Thoracic aorta (tissue), 2 donors: ENCODE data around the gene SLC25A24. TPM values are rescaled to one million over a fixed set of nuclear protein-coding genes. Genes with fewer than 3 reads are reported as not detected.
"Not testable (repeated sequence)": the region's sequence is repeated elsewhere in the genome, so short reads cannot be mapped to it uniquely, and the experiment has no call there.

Source experiments
- ATAC-seq: fragments of 150-250 bp; one replicate; pipeline ENCODE4 v1.8.0; 2017; ENCODE audit warnings: low read depth; ENCODE audit not compliant: insufficient number of reproducible peaks, low FRiP score
- DNase-seq: peaks from one replicate; pipeline ENCODE4 v3.0.0-alpha.2; 2020; ENCODE audit warnings: low spot score
- H3K27ac ChIP-seq, 2 donors: fragments of 200-600 bp; sonication (generic); 1 replicate in 1 of 2; 2 replicates in 1 of 2; pipeline ENCODE4 v1.5.1; 2016; ENCODE audit warnings: mild to moderate bottlenecking in 2 of 2, moderate library complexity in 2 of 2
- H3K27me3 ChIP-seq: fragments of 200-600 bp; sonication (generic); replicated peaks from 2 replicates; pipeline ENCODE4 v1.6.0; 2016; ENCODE audit warnings: mild to moderate bottlenecking; ENCODE audit not compliant: insufficient read depth
- H3K36me3 ChIP-seq: fragments of 200-600 bp; sonication (generic); one replicate; pipeline ENCODE4 v1.5.1; 2016
- H3K4me1 ChIP-seq, 2 donors: fragments of 200-600 bp; sonication (generic); 1 replicate in 1 of 2; 2 replicates in 1 of 2; pipeline versions ENCODE4 v1.5.1 to v1.6.0; 2016; ENCODE audit warnings: low read depth in 2 of 2, mild to moderate bottlenecking in 1 of 2; ENCODE audit not compliant: control insufficient read depth in 1 of 2
- H3K4me3 ChIP-seq: fragments of 200-600 bp; sonication (generic); 2 replicates; pipeline ENCODE4 v1.5.1; 2016; ENCODE audit warnings: mild to moderate bottlenecking
- H3K9me3 ChIP-seq: fragments of 200-600 bp; sonication (generic); 2 replicates; pipeline ENCODE4 v1.5.1; 2016
- CTCF ChIP-seq: fragments of 200-600 bp; sonication (generic); IDR thresholded peaks from one replicate; pipeline ENCODE4 v1.5.1; 2019; ENCODE audit warnings: antibody characterized with exemption
- total RNA-seq, 2 donors: library from RNA; depleted of rRNA; stranded (reverse); fragments of >200 nt; gene quantifications; one replicate each; pipeline versions ENCODE4 v1.1.0 to v1.2.3, GENCODE V29; 2016

SLC25A24 gene
- total RNA-seq, 2 donors from 2014 or later: 25.9 to 26.0 TPM

GRCh38 chr1:108179018-108179417 is 21.1 kb downstream of the SLC25A24 start:
- H3K9me3 ChIP-seq: peaks cover 3% of the 10 kb centered on the region
- ATAC-seq (no peak), DNase-seq (no peak)
- no peak overlapping the region for H3K4me3 ChIP-seq
- H3K4me1 ChIP-seq: peaks cover 11% of the 10 kb centered on the region in 2 donors
- H3K27ac ChIP-seq: no peak overlapping the region
- no peaks in the 10 kb centered on the region for H3K27me3 ChIP-seq
- H3K36me3 ChIP-seq: peaks cover 41% of the 10 kb centered on the region
- TF ChIP-seq CTCF: no peak

GRCh38 chr1:108162409-108162808 is 37.7 kb downstream of the SLC25A24 start:
- not testable (repeated sequence) for H3K27me3 ChIP-seq, DNase-seq, H3K4me1 ChIP-seq

GRCh38 chr1:108159951-108160350 is 40.2 kb downstream of the SLC25A24 start:
- DNase-seq, H3K27ac ChIP-seq, H3K4me1 ChIP-seq, ATAC-seq, H3K36me3 ChIP-seq, H3K4me3 ChIP-seq, H3K9me3 ChIP-seq, H3K27me3 ChIP-seq: not testable (repeated sequence)

More at GRCh38 chr1:108162409-108162808, 37.7 kb downstream of the SLC25A24 start:
- not testable (repeated sequence) for H3K36me3 ChIP-seq, H3K4me3 ChIP-seq, H3K9me3 ChIP-seq, ATAC-seq, H3K27ac ChIP-seq

GRCh38 chr1:108158893-108159453 is 41.2 kb downstream of the SLC25A24 start:
- no peaks in the 10 kb centered on the region for H3K9me3 ChIP-seq
- H3K4me3 ChIP-seq: no peak overlapping the region
- ATAC-seq: no peak
- no peak for TF ChIP-seq CTCF
- no peak overlapping the region for H3K27ac ChIP-seq
- no peak for DNase-seq
- peaks cover 9% of the 10 kb centered on the region for H3K36me3 ChIP-seq
- H3K27me3 ChIP-seq: no peaks in the 10 kb centered on the region
- no peaks in the 10 kb centered on the region for H3K4me1 ChIP-seq

DNA sequence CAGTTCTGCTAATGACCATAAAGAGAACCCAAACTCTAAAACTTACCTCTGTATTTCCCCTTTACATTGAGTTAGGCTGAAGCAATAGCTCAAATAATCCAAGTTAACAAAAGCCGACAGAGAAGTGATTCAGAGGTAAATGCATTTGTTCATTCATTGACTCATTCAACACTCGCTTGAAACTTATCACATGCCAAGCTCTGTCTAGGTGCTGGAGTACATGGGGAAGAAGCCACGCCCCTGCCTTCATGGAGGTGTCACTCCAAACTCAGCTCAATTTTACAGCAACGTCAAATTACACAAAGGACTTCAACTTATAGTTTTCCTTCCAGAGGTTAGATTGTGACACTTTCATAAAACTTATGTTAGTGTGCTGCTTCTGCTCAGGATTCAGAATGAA is 45.8 kb downstream of the SLC25A24 start:
- peaks cover 19% of the 10 kb centered on the region for H3K36me3 ChIP-seq

GRCh38 chr1:108152782-108153222 is 47.3 kb downstream of the SLC25A24 start:
- Histone ChIP-seq H3K36me3 (peaks cover 19% of the 10 kb centered on the region), H3K4me1 (no peaks in the 10 kb centered on the region), H3K27ac (no peak overlapping the region), H3K9me3 (no peaks in the 10 kb centered on the region), H3K27me3 (no peaks in the 10 kb centered on the region), H3K4me3 (no peak overlapping the region)
- no peak for TF ChIP-seq CTCF
- DNase-seq (no peak), ATAC-seq (no peak)

More for the DNA sequence above, 45.8 kb downstream of the SLC25A24 start:
- Histone ChIP-seq H3K27ac (no peak overlapping the region), H3K4me1 (no peaks in the 10 kb centered on the region), H3K27me3 (no peaks in the 10 kb centered on the region), H3K9me3 (no peaks in the 10 kb centered on the region), H3K4me3 (no peak overlapping the region)
- TF ChIP-seq CTCF: no peak
- ATAC-seq: no peak
- DNase-seq: no peak
